ENCODE results near the gene PIGS.
"Not testable (repeated sequence)": the region's sequence is repeated elsewhere in the genome, so short reads cannot be mapped to it uniquely, and the experiment has no call there.

PIGS gene

GRCh38 chr17:28571361-28572122 lies at the start of gene PIGS:
Gene PIGS, minus strand, starts transcription at chr17:28571524. Its CDS starts 28 bp downstream, at chr17:28571496.
- in situ Hi-C loops (cut with HindIII; ENCODE audit: low pct_ligation_motif_present, low pct_unique_long_range_greater_than_20kb, low sequenced_read_pairs): no loop called here
- DNase-seq: peak; percentile 95

DNA sequence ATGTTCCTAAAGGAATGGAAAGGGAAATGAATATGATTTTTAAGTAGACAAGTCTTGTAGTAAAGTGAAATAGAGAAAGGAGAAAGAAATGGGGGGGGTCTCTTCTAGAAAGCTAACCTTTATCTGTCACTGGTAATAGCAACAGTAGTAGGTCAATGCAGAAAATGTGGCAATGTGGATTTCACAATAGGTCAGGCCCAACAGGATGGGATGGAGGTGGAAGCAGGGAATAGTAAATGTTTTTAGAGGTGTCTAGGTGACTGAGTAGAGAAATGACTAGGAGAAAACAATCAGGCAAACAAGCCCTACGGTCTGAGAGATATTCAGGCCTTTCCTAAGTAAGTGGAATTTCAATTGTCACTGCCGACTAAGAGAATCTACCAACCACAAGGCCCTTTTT lies 48.7 kb upstream of the PIGS start:
- DNase-seq: no peak
- in situ Hi-C loops (cut with HindIII; ENCODE audit: low pct_ligation_motif_present, low pct_unique_long_range_greater_than_20kb, low sequenced_read_pairs): no loop called here

GRCh38 chr17:28618464-28618863 lies 47.1 kb upstream of the PIGS start:
- in situ Hi-C loops (cut with HindIII; ENCODE audit: low pct_ligation_motif_present, low pct_unique_long_range_greater_than_20kb, low sequenced_read_pairs): no loop called here

GRCh38 chr17:28616281-28616680 lies 45.0 kb upstream of the PIGS start:
- in situ Hi-C loops (cut with HindIII; ENCODE audit: low pct_ligation_motif_present, low pct_unique_long_range_greater_than_20kb, low sequenced_read_pairs): no loop called here
- no peak for DNase-seq

More at GRCh38 chr17:28618464-28618863, 47.1 kb upstream of the PIGS start:
- DNase-seq: no peak

GRCh38 chr17:28615260-28615940 lies 44.1 kb upstream of the PIGS start:
- no peak for DNase-seq
- in situ Hi-C loops (cut with HindIII; ENCODE audit: low pct_ligation_motif_present, low pct_unique_long_range_greater_than_20kb, low sequenced_read_pairs): no loop called here

DNA sequence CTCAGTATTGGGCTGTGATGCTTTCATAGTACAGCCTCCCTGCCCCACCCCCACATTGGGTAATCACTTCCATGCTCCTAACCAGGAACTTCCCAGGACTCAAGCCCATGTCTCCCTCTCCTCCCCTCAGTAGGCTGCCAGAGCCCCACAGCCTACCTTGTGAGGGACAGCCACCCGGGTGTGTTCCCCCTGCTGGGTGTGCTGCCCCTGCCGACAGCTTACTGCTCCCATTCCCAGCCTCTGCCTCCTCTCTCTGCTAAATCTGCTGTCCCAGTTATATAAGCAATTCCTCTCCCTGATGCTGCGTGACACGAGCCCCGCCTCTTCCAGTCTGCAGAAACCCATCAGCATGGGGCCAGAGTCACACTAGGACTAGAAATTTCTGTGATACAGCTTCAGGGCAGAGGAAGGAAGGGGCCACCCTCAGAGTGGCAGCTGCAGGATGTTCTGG lies 42.6 kb upstream of the PIGS start, which contains the start of gene RSKR:
Gene RSKR (minus strand): TSS at position 255 of the 451 bp plus-strand sequence. CDS start 24 bp downstream, at position 231.
- in situ Hi-C loops (cut with HindIII; ENCODE audit: low pct_ligation_motif_present, low pct_unique_long_range_greater_than_20kb, low sequenced_read_pairs): no loop called here
- DNase-seq: no peak

DNA sequence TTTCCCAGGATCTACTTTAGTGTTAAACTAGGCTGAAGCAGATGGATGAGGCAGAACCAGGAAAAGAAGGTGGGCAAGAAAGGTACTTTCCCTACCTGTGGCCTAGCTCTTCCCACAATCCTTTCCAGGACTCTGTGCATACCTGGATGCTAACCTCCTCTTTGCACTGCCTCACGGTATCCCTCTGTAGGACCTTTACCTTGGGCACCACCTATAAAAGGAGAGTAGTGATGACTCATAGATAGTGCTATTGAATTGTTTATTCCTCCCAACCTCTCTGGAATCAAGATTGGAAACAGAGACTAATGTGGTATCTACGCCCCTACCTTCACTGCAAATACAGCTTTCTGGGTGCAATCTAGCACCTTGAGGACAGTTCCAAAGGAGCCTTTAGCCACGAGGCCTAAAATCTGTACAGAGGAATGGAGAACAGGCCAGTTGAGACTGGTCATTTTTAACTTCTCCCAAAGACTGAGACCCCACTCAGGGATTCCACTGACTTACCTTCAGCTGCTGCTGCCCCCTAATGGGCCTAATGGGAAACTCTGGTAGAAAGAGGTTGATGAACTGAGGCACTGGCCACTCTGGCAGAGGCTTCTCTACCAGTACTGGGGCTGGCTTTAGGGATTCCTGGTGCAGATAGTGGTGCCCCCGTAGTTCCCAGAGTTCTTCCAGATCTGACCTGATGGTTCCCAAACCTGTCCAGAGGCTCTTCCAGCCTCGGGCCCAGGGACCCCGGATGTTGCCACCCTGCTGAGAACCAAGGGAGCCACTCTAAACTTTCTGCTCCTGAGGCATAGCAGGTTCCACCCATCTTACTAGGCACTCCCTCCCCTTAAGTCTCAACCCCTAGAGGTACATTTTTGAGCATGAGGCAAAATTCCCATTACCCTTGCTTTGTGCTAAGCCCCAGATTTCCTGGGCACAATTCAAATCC lies 41.9 kb upstream of the PIGS start:
- in situ Hi-C loops (cut with HindIII; ENCODE audit: low pct_ligation_motif_present, low pct_unique_long_range_greater_than_20kb, low sequenced_read_pairs): no loop called here
- DNase-seq: peak; percentile 54

DNA sequence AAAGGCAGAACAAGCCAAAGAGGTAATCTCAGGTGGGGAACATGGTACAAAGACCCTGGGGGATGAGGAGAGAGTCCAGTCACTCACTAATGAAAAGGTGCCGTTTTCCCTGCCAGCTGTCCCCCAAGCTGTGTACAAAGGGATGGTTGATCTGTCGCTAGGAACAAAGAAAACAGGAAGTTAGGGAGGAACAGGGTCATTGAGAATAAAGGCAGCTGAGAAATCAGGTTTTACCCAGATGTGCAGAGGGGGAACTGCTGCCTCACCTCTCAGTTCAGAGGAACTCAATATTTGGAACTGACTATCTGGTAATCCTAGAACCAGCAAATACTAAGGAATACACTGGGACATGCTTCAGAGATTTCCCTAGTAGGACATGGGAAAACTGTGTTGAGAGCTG lies 41.2 kb upstream of the PIGS start:
- in situ Hi-C loops (cut with HindIII; ENCODE audit: low pct_ligation_motif_present, low pct_unique_long_range_greater_than_20kb, low sequenced_read_pairs): no loop called here
- DNase-seq: no peak

DNA sequence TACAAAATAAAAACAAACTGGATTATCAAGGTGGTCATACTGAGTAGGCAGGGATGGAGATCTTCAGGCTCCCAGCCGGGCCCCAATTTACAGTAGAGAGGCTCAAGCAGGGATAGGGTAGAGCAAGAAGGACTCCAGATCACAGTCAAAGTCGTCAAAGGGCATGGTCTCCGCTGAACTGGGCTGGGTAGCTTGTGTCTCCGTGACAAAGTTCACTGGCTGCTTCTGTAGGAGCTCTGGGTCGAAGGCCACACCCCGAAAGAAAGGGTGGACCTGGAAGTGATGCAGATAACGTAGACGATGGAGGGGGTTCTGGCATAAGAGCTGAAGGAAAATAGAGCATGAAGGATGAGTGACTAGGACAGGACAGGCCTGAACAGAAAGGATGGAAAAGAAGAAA lies 39.1 kb upstream of the PIGS start:
- in situ Hi-C loops (cut with HindIII; ENCODE audit: low pct_ligation_motif_present, low pct_unique_long_range_greater_than_20kb, low sequenced_read_pairs): no loop called here
- DNase-seq: no peak

DNA sequence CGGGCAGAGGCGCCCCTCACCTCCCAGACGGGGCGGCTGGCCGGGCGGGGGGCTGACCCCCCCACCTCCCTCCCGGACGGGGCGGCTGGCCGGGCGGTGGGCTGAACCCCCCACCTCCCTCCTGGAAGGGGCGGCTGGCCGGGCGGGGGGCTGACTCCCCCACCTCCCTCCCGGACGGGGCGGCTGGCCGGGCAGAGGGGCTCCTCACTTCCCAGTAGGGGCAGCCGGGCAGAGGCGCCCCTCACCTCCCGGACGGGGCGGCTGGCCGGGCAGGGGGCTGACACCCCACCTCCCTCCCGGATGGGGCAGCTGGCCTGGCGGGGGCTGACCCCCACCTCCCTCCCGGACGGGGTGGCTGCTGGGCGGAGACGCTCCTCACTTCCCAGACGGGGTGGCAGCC lies 32.7 kb upstream of the PIGS start:
- in situ Hi-C loops (cut with HindIII; ENCODE audit: low pct_ligation_motif_present, low pct_unique_long_range_greater_than_20kb, low sequenced_read_pairs); DNase-seq: not testable (repeated sequence)

DNA sequence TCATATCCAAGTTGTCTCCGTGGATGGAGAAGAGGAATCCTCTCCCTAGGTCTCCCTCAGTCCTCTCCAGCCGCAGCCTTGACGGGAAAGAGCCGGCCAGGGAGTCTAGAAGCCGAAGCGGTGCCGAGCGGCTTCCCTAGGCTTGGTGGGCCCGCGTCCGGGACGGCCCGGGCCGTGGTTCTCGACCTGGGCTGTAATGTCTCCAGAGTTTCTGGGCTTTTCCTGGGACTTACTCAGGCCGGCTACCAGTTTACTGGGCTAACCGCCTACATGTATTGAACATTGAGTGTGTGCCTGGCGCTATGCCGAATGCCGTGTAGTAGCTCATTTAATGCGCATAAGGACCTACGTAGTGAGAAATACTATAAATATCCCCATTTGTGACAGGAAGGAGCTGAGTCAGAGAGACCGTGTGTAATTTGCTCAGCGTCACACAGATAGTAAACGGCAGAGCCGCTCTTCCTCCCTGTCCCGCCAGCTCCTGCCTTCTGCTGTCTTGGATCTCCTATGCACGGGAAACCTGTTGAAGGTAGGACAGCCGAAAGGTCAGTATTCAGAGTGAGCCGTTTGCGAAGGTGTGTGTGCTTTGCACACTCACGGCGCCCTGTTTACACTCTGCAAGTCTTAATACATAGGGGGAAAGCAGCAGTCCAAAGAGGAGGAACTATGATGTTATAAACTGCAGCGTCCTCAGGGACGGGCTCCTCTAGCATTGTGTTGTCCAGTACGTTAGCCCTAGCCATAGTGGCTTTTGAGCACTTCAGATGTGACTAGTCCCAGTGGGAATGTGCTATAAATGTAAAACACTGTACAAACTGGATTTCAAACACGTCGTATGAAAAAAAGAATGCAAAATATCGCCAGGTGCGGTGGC lies 28.2 kb upstream of the PIGS start:
- DNase-seq: peak; percentile 87
- in situ Hi-C loops (cut with HindIII; ENCODE audit: low pct_ligation_motif_present, low pct_unique_long_range_greater_than_20kb, low sequenced_read_pairs): no loop called here

DNA sequence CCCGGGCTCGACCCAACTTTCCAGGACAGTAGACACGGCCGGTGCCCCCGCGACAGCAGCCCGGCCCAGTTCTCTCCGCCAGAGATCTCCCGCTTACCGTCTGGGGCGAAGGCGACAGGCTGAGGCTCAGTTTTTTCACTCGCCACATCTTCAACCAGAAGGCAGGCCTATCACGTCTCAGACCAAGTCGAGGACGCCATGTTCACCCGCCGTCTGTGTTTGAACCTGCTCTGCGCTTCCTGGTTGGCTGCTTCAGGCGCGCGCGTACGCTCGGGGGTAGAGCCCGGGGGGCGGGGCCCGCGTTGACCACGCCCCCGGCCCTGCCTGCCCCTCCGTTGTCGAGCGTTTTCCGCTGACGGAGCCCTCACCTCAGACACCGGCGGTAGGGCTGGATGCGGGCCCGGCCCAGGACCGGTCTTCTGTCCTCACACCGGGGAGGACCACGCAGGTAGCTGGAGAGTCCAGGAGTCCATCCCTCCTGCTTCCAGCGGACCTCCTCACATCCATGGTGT lies 27.5 kb upstream of the PIGS start, which contains the start of gene SPAG5:
Gene SPAG5 (minus strand): TSS at position 227 of the 512 bp plus-strand sequence. CDS start 79 bp downstream, at position 148.
- in situ Hi-C loops (cut with HindIII; ENCODE audit: low pct_ligation_motif_present, low pct_unique_long_range_greater_than_20kb, low sequenced_read_pairs): no loop called here
- DNase-seq: peak; percentile 96

GRCh38 chr17:28598389-28598788 lies 27.1 kb upstream of the PIGS start:
- DNase-seq: no peak
- in situ Hi-C loops (cut with HindIII; ENCODE audit: low pct_ligation_motif_present, low pct_unique_long_range_greater_than_20kb, low sequenced_read_pairs): no loop called here

DNA sequence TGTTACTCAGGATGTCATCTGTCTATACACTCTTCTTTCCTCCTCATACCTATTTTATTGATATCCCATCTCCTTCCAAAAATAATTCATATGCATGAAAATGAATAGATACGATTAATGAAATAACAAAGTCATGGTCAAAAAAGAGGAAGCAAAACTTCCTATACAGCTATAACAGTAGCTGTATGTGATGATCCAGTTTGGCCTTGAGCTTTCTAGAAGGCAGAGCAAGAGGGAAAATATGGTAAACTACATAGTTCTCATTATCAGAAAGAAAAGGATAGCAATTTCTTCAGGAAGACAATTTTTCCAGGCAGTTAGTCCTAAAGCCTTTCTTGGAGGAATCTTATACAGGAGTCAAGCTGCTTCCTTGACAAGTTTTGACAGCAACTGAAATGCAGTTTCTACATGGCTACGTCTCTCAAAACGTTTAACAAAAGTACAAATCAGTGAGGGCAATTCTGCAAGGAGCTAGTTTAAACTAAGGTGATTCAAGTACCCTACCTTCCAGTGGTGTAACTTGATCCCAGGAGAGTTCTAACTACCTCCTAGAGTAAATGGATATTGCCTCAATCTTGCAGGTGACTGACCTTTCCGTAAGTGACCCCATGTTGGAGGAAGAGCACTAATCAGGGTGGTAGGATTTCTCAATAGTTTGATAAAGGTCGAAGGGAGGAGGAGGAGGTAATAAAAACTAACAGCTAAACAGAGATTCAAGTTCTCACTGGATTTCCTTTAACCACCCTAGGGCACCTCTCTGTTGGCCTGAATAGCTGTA lies 26.5 kb upstream of the PIGS start:
- no peak for DNase-seq
- in situ Hi-C loops (cut with HindIII; ENCODE audit: low pct_ligation_motif_present, low pct_unique_long_range_greater_than_20kb, low sequenced_read_pairs): no loop called here

- in situ Hi-C loops (cut with HindIII; ENCODE audit: low pct_ligation_motif_present, low pct_unique_long_range_greater_than_20kb, low sequenced_read_pairs): no loop called here
- no peak for DNase-seq
These were observed 20.9 kb upstream of the PIGS start for GRCh38 chr17:28592260-28592659.

GRCh38 chr17:28585851-28586250 lies 14.5 kb upstream of the PIGS start:
- no peak for DNase-seq
- in situ Hi-C loops (cut with HindIII; ENCODE audit: low pct_ligation_motif_present, low pct_unique_long_range_greater_than_20kb, low sequenced_read_pairs): no loop called here

- DNase-seq: no peak
- in situ Hi-C loops (cut with HindIII; ENCODE audit: low pct_ligation_motif_present, low pct_unique_long_range_greater_than_20kb, low sequenced_read_pairs): no loop called here
These were observed 13.1 kb upstream of the PIGS start for GRCh38 chr17:28584434-28584833.

Measured in ACHN (cell line).